ENCODE data around the gene AP2B1.
"Not testable (repeated sequence)": the region's sequence is repeated elsewhere in the genome, so short reads cannot be mapped to it uniquely, and the experiment has no call there.

AP2B1 gene

DNA sequence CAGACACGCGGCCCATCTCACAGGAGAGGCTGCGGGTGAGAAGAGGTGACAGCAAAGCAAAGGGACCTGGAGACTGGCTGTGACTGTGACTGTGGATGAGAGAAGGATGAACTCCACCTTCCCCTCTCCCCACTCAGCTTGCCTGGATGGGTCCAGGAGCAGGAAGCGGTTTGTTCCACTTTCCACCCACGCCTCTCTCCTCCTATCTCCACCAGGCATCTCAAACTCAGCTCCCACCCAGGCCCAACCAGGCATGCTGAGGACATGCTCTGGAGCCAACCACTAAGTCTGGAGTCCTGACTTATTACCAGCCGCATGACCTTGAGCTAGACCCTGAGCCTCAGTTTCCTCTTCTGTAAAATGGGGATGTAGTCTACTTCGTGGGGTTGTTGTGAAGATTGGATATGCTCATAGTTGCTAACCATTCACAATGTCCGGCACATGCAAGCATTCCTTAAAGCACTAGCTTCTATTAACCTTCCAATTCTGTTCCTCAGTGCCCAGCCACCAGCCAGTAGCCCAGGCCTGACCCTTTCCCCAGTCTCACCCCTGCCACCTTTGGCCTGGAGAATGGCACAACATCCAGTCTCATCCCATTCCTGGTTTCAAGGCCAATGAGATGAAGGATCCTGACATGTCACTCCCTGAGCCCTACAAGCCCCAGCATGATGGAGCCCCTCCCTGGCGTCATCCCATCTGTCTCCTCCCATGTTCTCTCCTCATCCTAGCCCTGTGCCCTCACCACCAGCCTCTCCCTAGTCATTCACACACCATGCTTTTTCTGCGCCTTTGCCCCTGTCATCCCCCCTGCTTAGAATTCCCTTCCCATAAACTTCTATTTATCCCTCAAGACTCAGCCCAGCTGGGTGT, 163.6 kb downstream of the AP2B1 start:
- DNase-seq, result no peak

DNA sequence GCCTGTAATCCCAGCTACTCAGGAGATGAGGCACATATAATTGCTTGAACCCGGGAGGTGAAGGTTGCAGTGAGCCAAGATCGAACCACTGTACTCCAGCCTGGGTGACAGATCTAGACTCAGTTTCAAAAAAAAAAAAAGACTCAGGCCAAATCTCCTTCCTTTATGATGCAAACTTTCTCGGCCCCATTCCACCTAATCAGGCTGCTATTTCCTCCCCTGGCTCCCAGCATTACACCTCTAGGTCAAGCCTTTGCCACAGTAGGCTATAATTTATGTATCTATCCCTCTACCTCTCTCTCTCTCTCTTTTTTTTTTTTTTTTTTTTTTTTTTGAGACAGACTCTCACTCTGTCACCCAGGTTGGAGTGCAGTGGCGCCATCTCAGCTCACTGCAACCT, 164.4 kb downstream of the AP2B1 start:
- DNase-seq, result not testable (repeated sequence)

DNA sequence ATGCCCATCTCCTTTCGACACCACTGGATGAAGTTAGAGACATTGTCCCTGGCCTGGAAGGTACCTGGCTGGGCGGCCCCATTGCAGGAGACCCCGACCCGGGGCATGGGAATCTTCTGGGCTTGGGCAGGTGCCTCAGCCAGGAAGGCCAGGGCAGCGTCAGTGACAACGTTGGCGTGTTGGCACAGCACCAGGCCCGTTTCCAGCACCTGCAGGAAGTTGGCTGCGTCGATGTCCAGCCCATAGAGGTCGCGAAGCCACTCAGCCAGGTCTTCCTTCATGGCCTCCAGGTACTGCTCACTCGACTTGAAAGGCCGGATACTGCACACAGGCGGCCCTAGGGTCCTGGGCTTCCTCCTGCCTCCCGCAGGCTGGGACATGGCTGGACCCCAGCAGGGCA, 165.3 kb downstream of the AP2B1 start:
- no peak for DNase-seq

DNA sequence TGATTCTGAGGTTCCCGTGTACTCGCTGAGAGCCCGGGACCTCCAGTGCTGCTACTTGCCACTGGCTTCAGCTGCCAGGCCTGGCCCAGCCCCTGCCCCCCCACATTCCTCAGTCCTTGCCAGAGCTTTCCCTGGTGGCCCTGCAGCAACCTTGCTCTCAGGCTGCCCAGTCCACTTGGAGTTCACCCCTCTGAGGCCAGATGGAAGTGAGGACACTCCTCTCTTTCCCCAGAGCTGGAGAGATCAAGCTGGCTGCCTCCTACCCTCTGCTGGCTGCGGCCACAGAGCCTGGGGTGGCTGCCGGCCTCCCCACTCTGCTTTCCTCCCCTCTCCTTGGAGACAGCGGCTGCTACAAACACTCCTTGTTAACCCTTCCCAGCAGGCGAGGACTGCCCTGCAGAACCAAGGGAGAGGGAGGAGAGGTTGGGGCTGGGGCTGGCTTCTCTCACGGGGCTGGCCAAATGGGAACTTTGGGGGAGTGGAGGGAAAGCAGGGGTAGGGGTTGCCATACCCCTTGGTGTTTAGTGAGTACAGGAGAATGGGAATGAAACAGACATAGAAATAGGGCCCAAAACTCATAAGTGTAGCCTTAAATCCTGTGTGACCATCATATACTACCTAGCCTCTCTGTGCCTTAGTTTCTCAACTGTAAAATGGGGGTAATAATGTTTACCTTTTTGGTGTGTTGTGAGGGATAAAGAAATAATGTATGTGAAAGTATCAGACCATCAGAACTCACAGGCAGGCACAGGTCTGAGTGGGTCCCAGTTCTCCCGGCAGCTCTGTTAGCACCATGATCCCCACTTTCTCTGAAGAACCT, 166.0 kb downstream of the AP2B1 start, which contains the start of gene GAS2L2:
Gene GAS2L2 (minus strand): TSS at position 295 of the 820 bp plus-strand sequence. CDS start 389 bp downstream, outside the sequence.
- DNase-seq, result no peak

DNA sequence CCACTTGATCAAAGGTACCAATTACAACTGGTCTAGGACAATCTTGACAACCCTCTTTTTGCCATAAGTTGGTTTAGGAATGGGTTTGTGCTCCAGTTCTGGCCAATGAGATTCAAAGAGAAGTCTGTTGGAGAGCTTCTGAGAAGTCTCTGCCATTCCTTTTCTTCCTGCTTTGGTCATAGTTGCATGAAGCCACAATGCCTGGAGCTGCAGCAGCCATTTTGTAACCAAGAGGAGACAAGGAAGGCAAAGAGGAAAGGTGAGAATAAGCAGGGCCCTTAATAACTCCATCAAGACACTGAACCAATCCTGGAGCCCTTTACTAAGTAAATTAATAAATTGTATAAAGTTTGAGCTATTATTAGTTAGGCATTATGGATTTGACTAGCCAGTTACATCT, 170.1 kb downstream of the AP2B1 start:
- no peak for DNase-seq

DNA sequence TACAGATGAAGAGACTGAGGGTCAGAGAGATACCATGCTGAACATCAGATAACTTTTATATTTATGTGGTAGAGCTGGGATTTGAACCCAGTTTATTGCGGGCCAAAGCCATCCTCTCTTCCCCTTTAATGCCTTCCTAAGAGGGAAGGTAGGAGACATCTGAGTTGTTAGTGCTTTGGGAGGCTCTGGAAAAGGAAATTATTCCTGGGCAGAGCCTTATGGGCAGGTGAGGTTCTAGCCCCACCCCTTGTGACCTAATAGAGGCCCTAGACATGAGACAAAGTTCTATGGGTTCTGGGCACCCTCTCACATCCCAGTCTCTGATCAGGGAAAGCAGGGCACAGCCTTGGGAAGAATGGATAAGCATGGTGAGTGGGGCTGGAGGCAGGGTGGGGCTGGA, 173.5 kb downstream of the AP2B1 start, which contains the start of gene C17orf50:
Gene C17orf50 (plus strand): TSS at position 301 of the 400 bp plus-strand sequence. CDS start 55 bp downstream, at position 356.
- no peak for DNase-seq

DNA sequence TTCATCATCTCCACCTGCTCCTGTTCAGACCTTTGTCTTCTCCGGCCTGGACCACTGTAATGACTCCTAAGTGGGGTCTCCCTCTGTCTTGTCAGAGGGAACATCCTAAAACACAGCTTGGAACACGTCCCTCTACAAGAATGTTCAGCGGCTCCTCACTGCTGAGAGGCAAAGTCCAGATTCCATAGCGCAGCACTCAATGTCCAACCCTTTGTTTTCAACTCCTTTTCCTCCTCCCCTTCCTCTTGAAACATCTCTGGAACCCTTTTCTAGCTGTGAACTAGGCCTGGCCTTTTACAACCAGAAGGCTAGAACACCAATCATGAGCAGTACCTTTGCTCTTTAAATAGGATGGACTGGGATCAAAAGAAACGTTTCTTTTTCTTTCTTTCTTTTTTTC, 174.5 kb downstream of the AP2B1 start:
- no peak for DNase-seq

DNA sequence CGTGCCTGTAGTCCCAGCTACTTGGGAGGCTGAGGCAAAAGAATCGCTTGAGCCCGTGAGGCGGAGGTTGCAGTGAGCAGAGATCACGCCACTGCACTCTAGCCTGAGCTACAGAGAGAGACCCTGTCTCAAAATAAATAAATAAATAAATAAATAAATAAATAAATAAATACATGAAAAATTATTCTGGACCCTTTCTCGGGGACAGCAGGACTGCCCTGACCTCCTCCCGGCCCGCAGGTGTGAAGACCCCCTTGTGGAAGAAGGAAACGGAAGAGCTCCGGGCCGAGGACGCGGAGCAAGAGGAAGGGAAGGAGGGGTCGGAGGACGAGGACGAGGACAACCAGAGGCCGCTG, 176.6 kb downstream of the AP2B1 start:
- DNase-seq, result no peak

DNA sequence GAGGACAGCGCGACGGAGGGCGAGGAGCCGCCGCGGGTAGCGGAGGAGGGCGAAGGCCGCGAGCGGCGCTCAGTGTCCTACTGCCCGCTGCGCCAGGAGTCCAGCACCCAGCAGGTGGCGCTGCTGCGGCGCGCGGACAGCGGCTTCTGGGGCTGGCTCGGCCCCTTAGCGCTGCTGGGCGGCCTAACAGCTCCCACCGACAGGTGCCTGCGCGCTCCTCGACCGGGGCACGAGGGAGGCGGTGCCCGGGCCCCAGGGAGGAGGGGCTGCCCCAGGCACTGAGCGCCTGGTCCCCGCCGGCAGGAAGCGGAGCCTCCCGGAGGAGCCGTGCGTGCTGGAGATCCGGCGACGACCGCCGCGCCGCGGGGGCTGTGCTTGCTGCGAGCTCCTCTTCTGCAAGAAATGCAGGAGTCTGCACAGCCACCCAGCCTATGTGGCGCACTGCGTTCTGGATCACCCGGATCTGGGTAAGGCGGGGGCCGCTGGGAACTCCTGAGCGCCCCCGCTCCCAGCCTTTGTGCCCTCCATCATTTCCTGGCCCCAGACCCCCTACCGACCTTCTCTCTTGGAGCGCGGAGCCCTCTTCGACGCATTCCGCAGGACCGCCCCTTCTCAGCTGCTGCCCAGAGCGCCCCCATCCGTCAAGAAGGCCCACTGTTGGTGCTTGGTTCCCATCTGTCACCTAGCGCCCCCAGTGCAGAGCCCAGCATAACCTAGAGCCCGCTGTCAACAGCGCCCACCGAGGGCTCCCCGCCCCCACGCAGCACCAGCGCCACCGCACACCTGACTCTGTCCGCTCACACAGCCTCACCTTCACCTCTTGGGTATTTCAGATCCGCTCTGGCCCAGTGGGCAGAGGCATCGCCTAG, 177.2 kb downstream of the AP2B1 start:
- peak; percentile 82 to 83 for DNase-seq

DNA sequence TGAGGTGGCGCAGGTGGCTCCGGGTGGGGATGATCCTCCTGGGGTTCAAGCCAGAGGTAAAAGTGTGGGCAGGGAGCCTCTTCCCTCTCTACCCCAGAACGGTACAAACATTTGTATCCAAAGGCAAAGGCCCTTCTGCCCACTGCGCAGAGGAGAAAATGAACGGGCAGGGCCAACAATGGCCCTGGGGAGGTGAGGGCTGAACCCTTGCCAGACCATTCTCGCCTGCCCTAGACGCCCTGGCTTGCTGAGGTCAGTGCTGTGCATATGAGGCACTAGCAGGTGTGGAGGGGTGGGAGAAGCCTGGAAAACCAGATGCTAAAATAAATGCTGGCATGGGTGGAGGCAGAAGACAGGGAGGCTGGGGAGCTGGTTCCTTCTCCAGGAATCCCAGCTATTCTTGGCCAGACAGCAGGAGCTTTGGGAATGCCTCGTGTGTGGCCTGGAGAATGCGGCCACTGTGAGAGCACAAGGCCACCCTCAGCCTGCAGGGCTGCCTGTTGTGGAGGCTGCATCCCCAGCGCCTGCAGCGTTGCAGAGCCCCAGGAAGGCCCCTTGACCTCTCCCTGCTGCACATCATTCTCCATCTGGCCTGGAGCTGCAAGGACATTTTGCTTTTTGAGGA, 178.1 kb downstream of the AP2B1 start:
- no peak for DNase-seq

DNA sequence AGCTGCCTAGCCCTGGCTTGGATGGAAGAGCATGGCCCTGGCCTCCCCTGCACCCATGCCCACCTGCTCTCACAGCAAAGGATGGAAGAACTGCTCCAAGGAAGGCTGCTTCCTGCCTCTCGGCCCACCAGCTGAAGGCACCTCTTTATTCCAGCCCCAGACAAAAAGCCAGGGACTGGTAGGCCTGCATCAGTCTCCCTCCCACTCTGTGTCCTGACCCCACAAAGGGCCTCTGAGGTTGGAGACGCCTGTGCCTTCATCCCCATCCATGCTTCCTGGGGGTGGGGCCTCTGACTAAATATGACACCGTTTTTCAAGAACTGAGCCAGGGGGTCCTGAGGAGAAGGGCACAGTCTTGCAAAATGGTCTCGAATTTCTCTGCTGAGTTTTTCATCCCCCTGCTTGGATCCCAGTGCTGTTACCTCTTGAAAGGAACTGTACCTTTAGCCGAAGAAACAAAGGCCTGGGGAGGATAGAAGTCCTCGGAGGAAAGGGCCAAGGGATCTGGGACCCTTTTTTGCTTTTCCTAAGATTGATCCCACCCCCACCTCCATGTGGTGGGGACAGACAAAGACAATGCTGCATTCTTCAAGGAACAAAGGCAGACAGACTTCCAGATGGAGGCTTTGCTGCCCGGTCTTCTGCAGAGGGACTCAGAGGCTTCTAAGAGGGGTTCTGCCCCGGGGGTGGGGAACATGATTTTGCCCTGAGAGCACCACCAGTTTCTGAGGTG, 178.8 kb downstream of the AP2B1 start:
- no peak for DNase-seq

DNA sequence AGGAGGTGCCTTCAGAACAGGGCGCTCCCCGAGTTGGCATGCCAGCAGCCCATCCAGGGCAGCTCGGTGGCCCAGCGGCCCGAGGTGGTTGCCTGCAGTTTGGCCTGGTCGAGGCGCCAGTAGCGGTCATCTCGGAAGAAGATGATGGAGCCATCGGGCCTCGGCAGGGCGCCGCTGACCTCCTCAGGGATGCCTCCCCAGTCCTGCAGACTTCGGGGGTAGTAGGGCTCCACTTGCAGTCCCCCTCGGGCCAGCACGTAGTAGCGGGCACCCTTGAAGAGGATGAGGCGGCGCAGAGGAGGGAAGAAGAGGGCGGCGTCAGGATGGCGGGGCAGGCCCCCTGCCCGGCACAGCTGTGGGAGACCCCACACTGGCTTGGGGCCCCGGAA, 179.4 kb downstream of the AP2B1 start:
- DNase-seq, result no peak

DNA sequence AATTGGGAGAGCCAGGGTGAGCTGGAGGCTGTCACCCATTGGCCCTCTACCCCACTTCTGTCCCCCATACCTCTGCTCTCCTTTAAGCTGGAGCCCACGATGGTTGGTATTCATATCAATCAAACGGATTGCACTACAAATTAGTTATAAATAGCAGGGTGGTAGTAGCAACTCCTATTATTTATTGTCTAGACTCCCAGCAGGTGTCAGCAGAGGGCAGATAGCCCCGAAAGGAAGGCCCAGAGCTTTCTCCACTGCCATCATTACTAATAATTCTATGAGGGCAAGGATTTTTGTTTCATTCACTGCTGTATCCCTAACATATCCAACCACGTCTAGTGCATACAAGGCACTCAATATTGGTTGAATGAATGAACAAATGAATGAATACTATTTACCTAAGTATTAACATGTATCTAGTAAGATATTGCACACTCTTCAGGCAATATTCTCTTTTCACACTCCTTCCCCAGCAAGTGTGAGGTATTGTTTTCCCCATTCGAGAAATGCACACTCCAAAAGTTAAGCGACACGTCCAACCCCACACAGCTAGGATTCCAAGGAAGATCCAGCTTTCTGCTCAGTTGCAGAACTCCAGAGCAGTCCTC, 179.9 kb downstream of the AP2B1 start:
- DNase-seq, result peak in 1 of 2 donors; percentile 39

DNA sequence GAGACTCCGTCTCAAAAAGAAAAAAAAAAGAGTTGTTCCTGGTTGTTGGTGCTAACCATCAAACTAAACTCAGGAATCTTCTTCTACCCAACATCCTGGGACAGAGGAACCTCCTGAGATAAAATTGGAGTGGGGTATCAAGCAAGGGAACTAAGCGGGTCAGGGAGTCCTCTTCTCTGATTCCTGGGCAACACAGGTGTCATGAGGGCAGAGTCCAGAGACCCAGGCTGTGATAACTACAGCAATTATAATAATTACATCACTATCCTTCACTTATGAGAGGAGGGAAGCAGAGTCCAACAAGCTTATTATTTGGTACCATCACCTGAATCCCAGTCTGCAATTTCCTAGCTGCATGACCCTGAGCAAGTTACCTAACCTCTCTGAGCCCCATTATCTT, 181.7 kb downstream of the AP2B1 start:
- DNase-seq, result no peak

DNA sequence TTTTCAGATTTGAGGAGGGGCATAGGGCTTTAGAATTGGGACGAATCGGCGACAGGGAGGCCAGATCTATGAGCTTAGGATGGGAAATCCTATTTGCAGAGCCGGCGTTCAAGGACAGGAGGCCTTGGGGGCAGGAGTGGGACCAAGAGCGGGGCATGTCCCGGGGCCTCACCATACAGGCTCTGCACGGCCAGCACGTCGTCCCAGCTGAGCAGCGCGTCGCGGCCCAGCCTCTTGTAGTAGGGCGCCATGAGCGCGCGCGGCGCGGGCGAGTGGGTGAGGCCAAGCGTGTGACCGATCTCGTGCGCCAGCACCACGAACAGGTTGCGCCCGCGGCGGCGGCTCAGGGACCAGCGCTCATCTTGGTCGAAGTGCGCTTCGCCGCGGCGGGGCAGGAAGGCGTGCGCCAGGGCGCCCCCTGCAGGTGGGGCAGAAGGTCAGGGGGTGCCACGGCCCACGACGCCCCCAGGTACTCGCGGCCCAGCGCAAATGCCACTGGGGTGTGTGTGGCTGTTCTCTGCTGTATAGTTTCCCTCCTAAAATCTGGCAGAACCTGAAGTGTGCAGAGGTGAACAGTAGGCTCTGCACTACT, 182.9 kb downstream of the AP2B1 start:
- no peak for DNase-seq

DNA sequence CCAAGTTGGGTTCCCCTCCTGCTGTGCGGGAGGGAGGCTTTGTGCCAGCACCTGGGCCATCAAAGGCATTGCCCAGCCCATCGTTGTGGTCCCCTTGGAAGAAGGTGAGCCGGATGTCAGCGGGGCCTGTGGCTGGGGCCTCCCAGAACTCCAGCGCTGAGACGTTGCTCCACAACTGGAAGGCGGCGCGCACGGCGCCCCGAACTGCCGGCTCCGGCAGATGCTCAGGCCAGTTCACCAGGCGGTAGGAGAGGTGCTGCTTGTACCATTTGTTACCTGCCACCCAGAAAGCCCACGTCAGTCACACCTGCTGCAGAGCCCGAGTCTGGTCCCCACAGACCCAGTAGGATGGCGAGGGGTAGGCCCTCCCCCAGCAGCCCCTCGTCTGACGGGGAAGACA, 186.0 kb downstream of the AP2B1 start:
- DNase-seq, result no peak

DNA sequence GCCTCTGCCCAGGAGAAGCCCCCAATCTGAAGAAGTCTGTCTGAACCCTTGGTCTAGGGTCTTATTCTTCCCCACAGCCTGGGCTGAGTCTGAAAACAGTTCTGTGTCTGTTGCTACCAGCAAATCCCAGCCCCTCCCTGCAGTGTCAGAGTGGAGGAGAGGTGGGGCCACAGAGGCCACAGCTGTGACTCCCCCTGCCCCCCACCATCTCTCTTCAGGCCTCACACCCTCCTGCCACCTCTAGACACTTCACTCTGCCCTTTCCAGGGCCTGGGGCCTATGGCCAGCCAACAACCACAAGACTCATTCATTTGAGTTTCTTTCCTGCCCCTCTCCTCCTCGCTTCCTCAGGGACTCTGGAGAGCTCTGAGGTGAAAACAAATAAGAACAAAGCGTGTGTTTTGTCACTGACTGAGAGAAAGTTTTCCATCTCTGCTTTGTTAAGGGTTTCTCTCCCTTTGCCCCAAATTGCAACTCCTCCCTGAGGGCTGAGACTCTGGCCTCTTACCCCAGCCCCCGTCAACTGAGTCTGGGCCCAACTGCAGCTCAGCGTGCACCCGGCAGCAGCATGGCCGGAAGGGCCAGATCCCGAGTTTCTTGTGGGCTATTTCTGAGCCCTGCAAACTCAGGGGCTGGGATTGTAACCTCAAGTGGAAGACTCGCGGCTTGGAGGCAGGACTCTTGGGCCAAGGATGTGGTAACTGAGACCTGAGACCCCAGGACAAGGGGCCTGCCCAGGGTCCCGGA, 186.7 kb downstream of the AP2B1 start:
- no peak for DNase-seq

DNA sequence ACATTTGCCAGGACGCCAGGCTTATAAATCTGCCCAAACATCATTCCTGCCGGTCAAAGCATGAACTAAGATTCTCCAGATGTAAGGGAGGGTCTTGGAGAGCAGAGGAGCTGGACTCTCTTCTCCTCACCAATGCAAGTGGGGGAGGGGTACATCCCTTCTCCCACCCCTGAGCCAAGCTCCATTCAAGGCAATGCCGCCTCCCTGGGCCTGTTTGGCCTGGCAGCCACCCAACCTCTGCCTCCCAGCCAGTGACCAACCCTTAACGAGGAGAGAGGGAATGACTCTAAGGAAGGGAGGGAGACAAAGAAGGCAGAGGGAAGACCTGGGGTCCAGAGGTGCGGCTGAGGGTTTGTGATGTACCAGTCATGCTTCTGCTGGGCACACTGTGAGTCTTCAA, 187.4 kb downstream of the AP2B1 start:
- no peak for DNase-seq

DNA sequence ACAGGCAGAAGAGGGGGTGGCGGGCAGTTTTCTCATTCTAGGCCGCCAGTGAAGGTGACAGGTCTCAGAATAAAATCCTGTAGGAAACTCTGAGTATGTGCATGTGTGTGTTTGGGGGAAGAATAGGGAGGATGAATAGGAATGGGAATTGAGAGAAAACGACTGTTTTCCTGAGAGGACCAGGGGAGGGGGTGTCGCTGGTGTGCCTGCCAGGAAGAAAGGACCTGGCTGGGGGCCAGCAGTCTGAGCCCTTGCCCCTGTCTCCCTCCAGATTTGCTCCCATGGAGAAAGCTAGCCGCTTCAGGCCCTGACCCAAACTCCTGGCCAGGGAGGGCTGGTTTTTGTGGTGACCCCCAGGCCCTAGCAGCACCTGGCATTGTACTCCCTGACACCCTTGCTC, 187.9 kb downstream of the AP2B1 start:
- no peak for DNase-seq

DNA sequence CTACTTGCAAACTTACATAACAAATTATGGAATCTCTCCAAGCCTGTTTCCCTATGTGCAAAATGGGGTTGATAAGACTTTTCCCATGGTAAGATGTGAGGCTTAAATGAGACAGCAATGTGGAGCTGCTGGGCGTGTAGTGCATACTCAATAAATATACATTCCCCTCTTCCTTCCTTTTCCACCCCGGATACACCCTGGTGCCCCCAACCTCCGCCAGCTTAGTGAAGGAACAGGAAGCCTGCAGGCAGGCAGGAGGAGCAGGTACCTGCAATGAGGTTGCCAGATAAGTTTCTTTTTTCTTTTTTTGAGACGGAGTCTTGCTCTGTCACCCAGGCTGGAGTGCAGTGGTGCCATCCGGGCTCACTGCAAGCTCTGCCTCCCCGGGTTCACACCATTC, 188.5 kb downstream of the AP2B1 start:
- no peak for DNase-seq
